Tibial nerve (tissue), 4 donors: Measurements from ENCODE around the gene EDN3. TPM values are rescaled to one million over a fixed set of nuclear protein-coding genes. Genes with fewer than 3 reads are reported as not detected.

Experiments used
- DNase-seq, 2 donors: peaks; one replicate each; pipeline ENCODE4 v3.0.0-alpha.2; 2019; ENCODE audit warnings: low spot score in 2 of 2
- H3K27ac ChIP-seq, 4 donors: fragments of 200-600 bp; sonication (generic) in 3 of 4; one replicate each; pipeline ENCODE4 v1.5.1; 2017 to 2019; ENCODE audit warnings: mild to moderate bottlenecking in 1 of 4
- H3K27me3 ChIP-seq, 2 donors: fragments of 200-600 bp; sonication (generic) in 1 of 2; one replicate each; pipeline versions ENCODE4 v1.5.1 to v1.6.0; 2017 to 2019
- H3K36me3 ChIP-seq, 3 donors: fragments of 200-600 bp; sonication (generic); one replicate each; pipeline ENCODE4 v1.5.1; 2018 to 2019
- H3K4me1 ChIP-seq, 4 donors: fragments of 200-600 bp; sonication (generic) in 3 of 4; one replicate each; pipeline ENCODE4 v1.5.1; 2017 to 2019
- H3K4me3 ChIP-seq, 4 donors: fragments of 200-600 bp; sonication (generic) in 3 of 4; one replicate each; pipeline ENCODE4 v1.5.1; 2017 to 2019; ENCODE audit warnings: mild to moderate bottlenecking in 1 of 4, moderate library complexity in 1 of 4
- H3K9me3 ChIP-seq, 4 donors: fragments of 200-600 bp; sonication (generic) in 3 of 4; one replicate each; pipeline ENCODE4 v1.5.1; 2017 to 2019
- CTCF ChIP-seq, 5 experiments: fragments of 200-600 bp in 3 of 5; fragments of 450-650 bp in 2 of 5; sonication (generic) in 3 of 5; IDR thresholded peaks; one replicate each; pipeline ENCODE4 v1.5.1; 2016 to 2019; ENCODE audit warnings: antibody characterized with exemption in 5 of 5, mild to moderate bottlenecking in 3 of 5, moderate library complexity in 2 of 5
- EP300 ChIP-seq, 2 donors: sonication (generic); formaldehyde crosslinking; IDR thresholded peaks; one replicate each; pipeline ENCODE4 v1.6.1; 2017; ENCODE audit warnings: antibody characterized with exemption in 2 of 2, mild to moderate bottlenecking in 1 of 2
- POLR2A ChIP-seq, 2 donors: fragments of 450-650 bp; IDR thresholded peaks; one replicate each; pipeline ENCODE4 v1.6.1; 2017; ENCODE audit warnings: antibody characterized with exemption in 2 of 2, mild to moderate bottlenecking in 2 of 2, moderate library complexity in 2 of 2
- WGBS, 2 donors: methylation state at CpG; one replicate each; pipeline ENCODE4 v1.1.5; 2018; 5-methylcytosine and 5-hydroxymethylcytosine counted together
- total RNA-seq, 4 donors: library from RNA; depleted of rRNA; stranded (reverse); fragments of >200 nt; gene quantifications; one replicate each; pipeline ENCODE4 v1.1.0, GENCODE V29; 2016

EDN3 gene
- total RNA-seq, 4 donors from 2014 or later: 2.9 TPM; not detected in 3

GRCh38 chr20:59351157-59352040 is 51.0 kb downstream of the EDN3 start:
- Histone ChIP-seq H3K4me1 (no peaks in the 10 kb centered on the region), H3K27ac (no peak overlapping the region), H3K4me3 (no peak overlapping the region), H3K27me3 (no peaks in the 10 kb centered on the region), H3K9me3 (no peaks in the 10 kb centered on the region), H3K36me3 (no peaks in the 10 kb centered on the region)
- 74 to 75% methylated on average over 10 of the region's 10 CpGs for whole genome bisulfite sequencing, 2 donors
- DNase-seq: no peak
- TF ChIP-seq POLR2A (IDR thresholded peaks at IDR 0.05) (no peak), CTCF (IDR thresholded peaks at IDR 0.05) (no peak), EP300 (IDR thresholded peaks at IDR 0.05) (no peak)

GRCh38 chr20:59352541-59352940 is 52.1 kb downstream of the EDN3 start:
- no peak for TF ChIP-seq EP300 (IDR thresholded peaks at IDR 0.05)
- TF ChIP-seq CTCF (IDR thresholded peaks at IDR 0.05): no peak
- no peak for TF ChIP-seq POLR2A (IDR thresholded peaks at IDR 0.05)
- no peak overlapping the region for H3K27ac ChIP-seq
- no peaks in the 10 kb centered on the region for H3K27me3 ChIP-seq
- WGBS, 2 donors: 79 to 82% methylated on average over 4 of the region's 4 CpGs
- no peaks in the 10 kb centered on the region for H3K4me1 ChIP-seq
- H3K4me3 ChIP-seq: no peak overlapping the region
- no peaks in the 10 kb centered on the region for H3K9me3 ChIP-seq
- no peaks in the 10 kb centered on the region for H3K36me3 ChIP-seq
- no peak for DNase-seq

GRCh38 chr20:59352990-59353389 is 52.6 kb downstream of the EDN3 start:
- TF ChIP-seq POLR2A (IDR thresholded peaks at IDR 0.05) (no peak), EP300 (IDR thresholded peaks at IDR 0.05) (no peak), CTCF (IDR thresholded peaks at IDR 0.05) (no peak)
- WGBS, 2 donors: 69 to 77% methylated on average over 9 of the region's 9 CpGs
- H3K27ac ChIP-seq: no peak overlapping the region
- no peak for DNase-seq
- no peaks in the 10 kb centered on the region for H3K9me3 ChIP-seq
- H3K27me3 ChIP-seq: no peaks in the 10 kb centered on the region
- H3K4me3 ChIP-seq: no peak overlapping the region
- no peaks in the 10 kb centered on the region for H3K36me3 ChIP-seq
- no peaks in the 10 kb centered on the region for H3K4me1 ChIP-seq

GRCh38 chr20:59354460-59354859 is 54.0 kb downstream of the EDN3 start:
- H3K27ac ChIP-seq: no peak overlapping the region
- WGBS, 2 donors: 79 to 92% methylated on average over 6 of the region's 6 CpGs
- H3K4me3 ChIP-seq: no peak overlapping the region
- no peak for DNase-seq
- H3K27me3 ChIP-seq: no peaks in the 10 kb centered on the region
- no peaks in the 10 kb centered on the region for H3K9me3 ChIP-seq
- no peaks in the 10 kb centered on the region for H3K36me3 ChIP-seq
- no peaks in the 10 kb centered on the region for H3K4me1 ChIP-seq
- TF ChIP-seq CTCF (IDR thresholded peaks at IDR 0.05) (no peak), EP300 (IDR thresholded peaks at IDR 0.05) (no peak), POLR2A (IDR thresholded peaks at IDR 0.05) (no peak)

- 63 to 79% methylated on average over 2 of the region's 2 CpGs for WGBS, 2 donors
Observed at GRCh38 chr20:59355242-59355641, 54.8 kb downstream of the EDN3 start.

More at GRCh38 chr20:59355242-59355641, 54.8 kb downstream of the EDN3 start:
- Histone ChIP-seq H3K4me1 (no peaks in the 10 kb centered on the region), H3K4me3 (no peak overlapping the region), H3K27me3 (no peaks in the 10 kb centered on the region), H3K36me3 (no peaks in the 10 kb centered on the region), H3K27ac (no peak overlapping the region), H3K9me3 (no peaks in the 10 kb centered on the region)
- TF ChIP-seq POLR2A (IDR thresholded peaks at IDR 0.05): no peak
- no peak for TF ChIP-seq CTCF (IDR thresholded peaks at IDR 0.05)
- TF ChIP-seq EP300 (IDR thresholded peaks at IDR 0.05): no peak
- no peak for DNase-seq
